ENCODE measurements around the gene HLA-DQA1. TPM values are rescaled to one million over a fixed set of nuclear protein-coding genes. Genes with fewer than 3 reads are reported as not detected.
A peak's percentile ranks its signal among the peaks of the same experiment; 100 is the strongest.

The HLA-DQA1 gene
- total and polyA plus RNA-seq, 11 donors = 1.2 to 154 (median 13.3) TPM; not detected in 1

GRCh38 chr6:32609391-32609730 is 27.8 kb upstream of the HLA-DQA1 start:
- Histone ChIP-seq H3K27me3 (no peaks in the 10 kb centered on the region), H3K4me1 (peaks cover 0 to 5% (median 0%) of the 10 kb centered on the region in 12 donors), H3K36me3 (no peaks in the 10 kb centered on the region), H3K27ac (peak overlapping the region; percentile 31 to 94 (median 78)), H3K4me3 (no peak overlapping the region), H3K9me3 (no peaks in the 10 kb centered on the region)
- DNase-seq = no peak
- no peak for ATAC-seq
- intact Hi-C loops (cut with DNase I) = no loop called here
- no peak for TF ChIP-seq POLR2A (IDR thresholded peaks at IDR 0.05)
- no peak for TF ChIP-seq CTCF (IDR thresholded peaks at IDR 0.05)
- WGBS, 4 donors = 43 to 60% (median 50%) methylated on average over 3 of the region's 3 CpGs

GRCh38 chr6:32609731-32610640 is 27.2 kb upstream of the HLA-DQA1 start:
- H3K36me3 ChIP-seq = no peaks in the 10 kb centered on the region
- DNase-seq (peak in 3 of 5 donors; percentile 52 to 69 (median 63)), ATAC-seq (peak; percentile 90 to 99 (median 98))
- 11 to 21% (median 16%) methylated on average over 8 of the region's 8 CpGs for WGBS, 4 donors
- H3K27me3 ChIP-seq = no peaks in the 10 kb centered on the region
- peaks cover 0 to 3% (median 0%) of the 10 kb centered on the region in 12 donors for H3K4me1 ChIP-seq
- no peaks in the 10 kb centered on the region for H3K9me3 ChIP-seq
- intact Hi-C loops (cut with DNase I) = no loop called here
- peak overlapping the region; percentile 31 to 94 (median 78) for H3K27ac ChIP-seq
- peak overlapping the region in 1 of 12 donors; percentile 30 for H3K4me3 ChIP-seq
- TF ChIP-seq POLR2A (IDR thresholded peaks at IDR 0.05) = no peak
- TF ChIP-seq CTCF (IDR thresholded peaks at IDR 0.05) = no peak

GRCh38 chr6:32610682-32611296 is 26.4 kb upstream of the HLA-DQA1 start:
- no peaks in the 10 kb centered on the region for H3K36me3 ChIP-seq
- H3K4me3 ChIP-seq = no peak overlapping the region
- 23 to 59% (median 42%) methylated on average over 3 of the region's 3 CpGs for WGBS, 4 donors
- DNase-seq (no peak), ATAC-seq (no peak)
- H3K4me1 ChIP-seq = peaks cover 0 to 3% (median 0%) of the 10 kb centered on the region in 12 donors
- intact Hi-C loops (cut with DNase I) = no loop called here
- TF ChIP-seq CTCF (IDR thresholded peaks at IDR 0.05) (no peak), POLR2A (IDR thresholded peaks at IDR 0.05) (no peak)
- no peaks in the 10 kb centered on the region for H3K27me3 ChIP-seq
- H3K27ac ChIP-seq = peak overlapping the region in 5 of 12 donors; percentile 53 to 89 (median 74)
- no peaks in the 10 kb centered on the region for H3K9me3 ChIP-seq

- H3K9me3 ChIP-seq = peaks cover 0 to 12% (median 0%) of the 10 kb centered on the region in 12 donors
- DNase-seq (no peak), ATAC-seq (peak in 1 of 4 donors; percentile 59)
- peaks cover 0 to 3% (median 0%) of the 10 kb centered on the region in 12 donors for H3K4me1 ChIP-seq
- intact Hi-C loops (cut with DNase I) = no loop called here
- no peak for TF ChIP-seq POLR2A (IDR thresholded peaks at IDR 0.05)
- TF ChIP-seq CTCF (IDR thresholded peaks at IDR 0.05) = no peak
- no peak overlapping the region for H3K4me3 ChIP-seq
- WGBS, 4 donors = 11 to 44% (median 31%) methylated on average over 6 of the region's 6 CpGs
- no peaks in the 10 kb centered on the region for H3K27me3 ChIP-seq
- no peaks in the 10 kb centered on the region for H3K36me3 ChIP-seq
- peak overlapping the region in 5 of 12 donors; percentile 0 to 51 (median 19) for H3K27ac ChIP-seq
Measured at GRCh38 chr6:32613475-32613874, 23.7 kb upstream of the HLA-DQA1 start.
